Measurements from ENCODE around the gene LAMB2. TPM values are rescaled to one million over a fixed set of nuclear protein-coding genes. Genes with fewer than 3 reads are reported as not detected.

Gene LAMB2
- total RNA-seq, 1 experiment from 2014 or later: 121 TPM

DNA sequence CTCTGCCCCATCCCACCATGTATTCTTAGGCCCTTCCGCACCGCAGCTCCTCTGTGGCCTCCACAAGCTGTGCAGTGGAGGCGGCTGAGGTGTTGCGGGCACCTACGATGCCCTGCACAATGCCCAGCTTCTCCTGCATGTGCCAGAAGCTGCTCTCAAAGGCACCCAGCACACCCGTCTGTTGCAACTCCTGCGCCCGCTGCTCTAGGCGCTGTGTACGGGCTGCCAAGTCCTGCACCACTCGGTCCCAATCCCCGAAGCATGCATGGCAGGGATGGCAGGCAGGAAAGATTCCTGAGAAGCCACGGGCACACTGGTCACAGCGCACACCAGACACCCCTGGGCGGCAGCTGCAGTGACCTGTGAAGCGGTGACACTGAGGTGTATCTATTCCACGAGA is 9.2 kb downstream of the LAMB2 start:
- H4K91ac ChIP-seq (ENCODE audit: insufficient read length, low read depth, low read length): no peak overlapping the region
- H4K20me1 ChIP-seq (ENCODE audit: control insufficient read depth, insufficient read depth, insufficient read length): peaks cover 2% of the 10 kb centered on the region
- no peak overlapping the region for H3K23ac ChIP-seq (ENCODE audit: insufficient read length, low read depth, low read length)
- no peak overlapping the region for H2BK120ac ChIP-seq (ENCODE audit: low read depth, low read length, poor library complexity, severe bottlenecking)
- no peak overlapping the region for H2BK12ac ChIP-seq (ENCODE audit: insufficient read length, low read depth, low read length)
- no peaks in the 10 kb centered on the region; the same call in 1 of the 2 replicates for H3K79me2 ChIP-seq (ENCODE audit: insufficient read depth, low read length)
- no peak overlapping the region for H2BK15ac ChIP-seq (ENCODE audit: low read depth, low read length)
- H3K14ac ChIP-seq (ENCODE audit: insufficient read depth, low read length): no peak overlapping the region
- no peak overlapping the region for H2BK5ac ChIP-seq (ENCODE audit: insufficient read length, low read length)
- H3T11ph ChIP-seq (ENCODE audit: low read length): no peak overlapping the region
- no peak overlapping the region for H3K18ac ChIP-seq (ENCODE audit: insufficient read length, low read depth, low read length)
- Mint-ChIP-seq H3K9me3 (no peaks in the 10 kb centered on the region), H3K4me3 (no peak overlapping the region), H3K27me3 (ENCODE audit: low read depth) (no peaks in the 10 kb centered on the region; the same call in 1 of the 2 replicates), H3K4me1 (peaks cover 4% of the 10 kb centered on the region in 2 experiments; a peak in 3 of 4 replicates), H3K27ac (no peak overlapping the region), H3K36me3 (ENCODE audit: insufficient read depth in 1 of 3, low read depth in 3 of 3) (peaks cover 0 to 32% (median 24%) of the 10 kb centered on the region in 3 experiments; a peak in 6 of 7 replicates)
- H2AFZ ChIP-seq (ENCODE audit: low read length): no peak overlapping the region
- no peak overlapping the region for H3K27ac ChIP-seq (ENCODE audit: insufficient read length, low read depth, low read length)
- no peak overlapping the region for H3K4me2 ChIP-seq (ENCODE audit: insufficient read depth, insufficient read length, low read length)
- no peaks in the 10 kb centered on the region for H3K27me3 ChIP-seq (ENCODE audit: insufficient read depth, low read length)
- no peak overlapping the region for H2AK5ac ChIP-seq (ENCODE audit: insufficient read length, low read length)
- H3K79me1 ChIP-seq (ENCODE audit: insufficient read depth, low read depth, low read length, poor library complexity, severe bottlenecking): peaks cover 4% of the 10 kb centered on the region
- H3K4ac ChIP-seq (ENCODE audit: low read depth, low read length): no peak overlapping the region
- no peak overlapping the region for H4K5ac ChIP-seq (ENCODE audit: insufficient read length, low read depth, low read length)
- H3K23me2 ChIP-seq (ENCODE audit: insufficient read length, low read depth, low read length, poor library complexity, severe bottlenecking): peaks cover 5% of the 10 kb centered on the region
- no CpG with 5 or more reads among the region's 17 CpGs for WGBS (ENCODE audit: extremely low coverage, insufficient read length, low lambda C conversion rate)
- H3K9ac ChIP-seq (ENCODE audit: extremely low read depth, insufficient read length, low read length): no peak overlapping the region
- H3K9me3 ChIP-seq (ENCODE audit: control insufficient read depth, low read depth, low read length): no peaks in the 10 kb centered on the region
- TF ChIP-seq, protein P1, sequence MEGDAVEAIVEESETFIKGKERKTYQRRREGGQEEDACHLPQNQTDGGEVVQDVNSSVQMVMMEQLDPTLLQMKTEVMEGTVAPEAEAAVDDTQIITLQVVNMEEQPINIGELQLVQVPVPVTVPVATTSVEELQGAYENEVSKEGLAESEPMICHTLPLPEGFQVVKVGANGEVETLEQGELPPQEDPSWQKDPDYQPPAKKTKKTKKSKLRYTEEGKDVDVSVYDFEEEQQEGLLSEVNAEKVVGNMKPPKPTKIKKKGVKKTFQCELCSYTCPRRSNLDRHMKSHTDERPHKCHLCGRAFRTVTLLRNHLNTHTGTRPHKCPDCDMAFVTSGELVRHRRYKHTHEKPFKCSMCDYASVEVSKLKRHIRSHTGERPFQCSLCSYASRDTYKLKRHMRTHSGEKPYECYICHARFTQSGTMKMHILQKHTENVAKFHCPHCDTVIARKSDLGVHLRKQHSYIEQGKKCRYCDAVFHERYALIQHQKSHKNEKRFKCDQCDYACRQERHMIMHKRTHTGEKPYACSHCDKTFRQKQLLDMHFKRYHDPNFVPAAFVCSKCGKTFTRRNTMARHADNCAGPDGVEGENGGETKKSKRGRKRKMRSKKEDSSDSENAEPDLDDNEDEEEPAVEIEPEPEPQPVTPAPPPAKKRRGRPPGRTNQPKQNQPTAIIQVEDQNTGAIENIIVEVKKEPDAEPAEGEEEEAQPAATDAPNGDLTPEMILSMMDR (conservative IDR thresholded peaks at IDR 0.05): no peak
- H4K8ac ChIP-seq (replicated peaks; ENCODE audit: insufficient read length, low read depth, low read length): no peak overlapping the region
- no peak overlapping the region for H3K56ac ChIP-seq (ENCODE audit: insufficient read length, low read depth, low read length)
- 0 out of 2 replicates have a peak, but pooled peaks cover 2% of the 10 kb centered on the region for H3K4me1 ChIP-seq (ENCODE audit: insufficient read depth, low read length)
- DNase-seq: no peak
- H2BK20ac ChIP-seq (ENCODE audit: low read depth, low read length, poor library complexity, severe bottlenecking): no peak overlapping the region
